Large intestine (tissue), 3 donors: ENCODE results near the gene DSG2. TPM values are rescaled to one million over a fixed set of nuclear protein-coding genes. Genes with fewer than 3 reads are reported as not detected.
A peak's percentile ranks its signal among the peaks of the same experiment; 100 is the strongest.

Experiments
- DNase-seq, 2 donors: peaks; one replicate each; pipeline versions ENCODE4 v3.0.0 to v3.0.0-alpha.2; 2013
- H3K27ac ChIP-seq: one replicate; pipeline ENCODE4 v1.5.1; 2013; ENCODE audit warnings: low read length
- H3K27me3 ChIP-seq: 2 replicates; pipeline ENCODE4 v1.6.1; 2013; ENCODE audit warnings: low read length; ENCODE audit not compliant: control insufficient read depth, insufficient read depth
- H3K36me3 ChIP-seq: 2 replicates; pipeline ENCODE4 v1.6.1; 2013; ENCODE audit warnings: low read length; ENCODE audit not compliant: control insufficient read depth, insufficient read depth
- H3K4me1 ChIP-seq: one replicate; pipeline ENCODE4 v1.6.1; 2013; ENCODE audit warnings: low read length; ENCODE audit not compliant: control insufficient read depth, insufficient read depth
- H3K4me3 ChIP-seq: one replicate; pipeline ENCODE4 v1.5.1; 2013; ENCODE audit warnings: low read length
- H3K9me3 ChIP-seq: one replicate; pipeline ENCODE4 v1.6.1; 2013; ENCODE audit warnings: mild to moderate bottlenecking, low read depth, low read length, moderate library complexity; ENCODE audit not compliant: control insufficient read depth
- WGBS: methylation state at CpG from one replicate; pipeline ENCODE4 v1.1.5; 2013; ENCODE audit warnings: low lambda C conversion rate; ENCODE audit not compliant: insufficient coverage; 5-methylcytosine and 5-hydroxymethylcytosine counted together
- polyA plus RNA-seq: library from polyadenylated mRNA; unstranded; fragments of 120-200 nt; gene quantifications from one replicate; pipeline ENCODE4 v1.2.1, GENCODE V29; 2013

Gene DSG2
- polyA plus RNA-seq, 1 donor = 96.9 TPM

GRCh38 chr18:31585991-31586390 is 88.0 kb downstream of the DSG2 start:
- DNase-seq = no peak
- Histone ChIP-seq H3K27ac (peak overlapping the region; percentile 63), H3K4me1 (peaks cover 42% of the 10 kb centered on the region), H3K27me3 (no peaks in the 10 kb centered on the region), H3K4me3 (no peak overlapping the region), H3K9me3 (no peaks in the 10 kb centered on the region), H3K36me3 (no peaks in the 10 kb centered on the region)
- no CpG with 5 or more reads among the region's 5 CpGs for WGBS

GRCh38 chr18:31586616-31587015 is 88.6 kb downstream of the DSG2 start:
- H3K4me1 ChIP-seq = peaks cover 40% of the 10 kb centered on the region
- WGBS = no CpG with 5 or more reads among the region's 5 CpGs

GRCh38 chr18:31587529-31587928 is 89.6 kb downstream of the DSG2 start:
- Histone ChIP-seq H3K4me1 (peaks cover 36% of the 10 kb centered on the region), H3K36me3 (no peaks in the 10 kb centered on the region), H3K27me3 (no peaks in the 10 kb centered on the region), H3K4me3 (no peak overlapping the region), H3K27ac (peak overlapping the region; percentile 63), H3K9me3 (no peaks in the 10 kb centered on the region)
- peak; percentile 59 to 81 for DNase-seq
- 34% methylated on average over 3 of the region's 4 CpGs for WGBS

More at GRCh38 chr18:31586616-31587015, 88.6 kb downstream of the DSG2 start:
- H3K27me3 ChIP-seq = no peaks in the 10 kb centered on the region
- no peak overlapping the region for H3K4me3 ChIP-seq
- no peak for DNase-seq
- H3K36me3 ChIP-seq = no peaks in the 10 kb centered on the region
- H3K27ac ChIP-seq = peak overlapping the region; percentile 63
- no peaks in the 10 kb centered on the region for H3K9me3 ChIP-seq

- Histone ChIP-seq H3K4me1 (peaks cover 28% of the 10 kb centered on the region), H3K9me3 (no peaks in the 10 kb centered on the region), H3K27me3 (no peaks in the 10 kb centered on the region), H3K27ac (no peak overlapping the region), H3K4me3 (no peak overlapping the region), H3K36me3 (peaks cover 5% of the 10 kb centered on the region)
- no CpG with 5 or more reads among the region's 8 CpGs for whole genome bisulfite sequencing
- no peak for DNase-seq
These were observed 92.6 kb downstream of the DSG2 start for GRCh38 chr18:31590570-31590969.

- no peak for DNase-seq
- Histone ChIP-seq H3K4me3 (no peak overlapping the region), H3K27me3 (no peaks in the 10 kb centered on the region), H3K4me1 (peaks cover 27% of the 10 kb centered on the region), H3K27ac (no peak overlapping the region), H3K9me3 (no peaks in the 10 kb centered on the region), H3K36me3 (peaks cover 9% of the 10 kb centered on the region)
- no CpG with 5 or more reads among the region's 2 CpGs for WGBS
These were observed 93.1 kb downstream of the DSG2 start for GRCh38 chr18:31591113-31591512.

GRCh38 chr18:31591628-31592027 is 93.7 kb downstream of the DSG2 start, which contains the start of gene TTR:
TSS of gene TTR (plus strand) at chr18:31591877. CDS start at chr18:31591903, 26 bp downstream.
- Histone ChIP-seq H3K4me1 (peaks cover 27% of the 10 kb centered on the region), H3K36me3 (peaks cover 14% of the 10 kb centered on the region), H3K4me3 (peak within 1 kb of the TSS; percentile 45), H3K9me3 (no peaks in the 10 kb centered on the region), H3K27ac (peak within 1 kb of the TSS; percentile 56), H3K27me3 (no peaks in the 10 kb centered on the region)
- WGBS = 31% methylated on average over 2 of the region's 5 CpGs
- DNase-seq = peak; percentile 69 to 76

GRCh38 chr18:31592506-31593157 is 94.7 kb downstream of the DSG2 start:
- H3K9me3 ChIP-seq = no peaks in the 10 kb centered on the region
- peaks cover 23% of the 10 kb centered on the region for H3K36me3 ChIP-seq
- no peak for DNase-seq
- 97% methylated on average over 5 of the region's 10 CpGs for WGBS
- H3K4me3 ChIP-seq = peak overlapping the region; percentile 45
- no peaks in the 10 kb centered on the region for H3K27me3 ChIP-seq
- H3K4me1 ChIP-seq = peaks cover 23% of the 10 kb centered on the region
- H3K27ac ChIP-seq = peak overlapping the region; percentile 56

- H3K4me1 ChIP-seq = peaks cover 19% of the 10 kb centered on the region
- 80% methylated on average over 1 of the region's 5 CpGs for WGBS
- no peaks in the 10 kb centered on the region for H3K9me3 ChIP-seq
- DNase-seq = no peak
- H3K27ac ChIP-seq = peak overlapping the region; percentile 52
- peaks cover 43% of the 10 kb centered on the region for H3K36me3 ChIP-seq
- H3K4me3 ChIP-seq = peak overlapping the region; percentile 45
- no peaks in the 10 kb centered on the region for H3K27me3 ChIP-seq
These were observed 97.3 kb downstream of the DSG2 start for GRCh38 chr18:31595121-31595771.

GRCh38 chr18:31596081-31596872 is 98.3 kb downstream of the DSG2 start:
- DNase-seq = peak in 1 of 2 donors; percentile 59
- Histone ChIP-seq H3K27ac (peak overlapping the region; percentile 52), H3K27me3 (no peaks in the 10 kb centered on the region), H3K4me3 (no peak overlapping the region), H3K4me1 (peaks cover 13% of the 10 kb centered on the region), H3K36me3 (peaks cover 43% of the 10 kb centered on the region), H3K9me3 (no peaks in the 10 kb centered on the region)
- 13% methylated on average over 1 of the region's 9 CpGs for WGBS

GRCh38 chr18:31598021-31598805 is 100.2 kb downstream of the DSG2 start:
- peaks cover 11% of the 10 kb centered on the region for H3K4me1 ChIP-seq
- H3K27me3 ChIP-seq = no peaks in the 10 kb centered on the region
- H3K9me3 ChIP-seq = no peaks in the 10 kb centered on the region
- H3K27ac ChIP-seq = no peak overlapping the region
- H3K4me3 ChIP-seq = no peak overlapping the region
- peaks cover 38% of the 10 kb centered on the region for H3K36me3 ChIP-seq
- no peak for DNase-seq
- 100% methylated on average over 2 of the region's 13 CpGs for WGBS
